ENCODE results near the gene RPL13.

Gene RPL13

DNA sequence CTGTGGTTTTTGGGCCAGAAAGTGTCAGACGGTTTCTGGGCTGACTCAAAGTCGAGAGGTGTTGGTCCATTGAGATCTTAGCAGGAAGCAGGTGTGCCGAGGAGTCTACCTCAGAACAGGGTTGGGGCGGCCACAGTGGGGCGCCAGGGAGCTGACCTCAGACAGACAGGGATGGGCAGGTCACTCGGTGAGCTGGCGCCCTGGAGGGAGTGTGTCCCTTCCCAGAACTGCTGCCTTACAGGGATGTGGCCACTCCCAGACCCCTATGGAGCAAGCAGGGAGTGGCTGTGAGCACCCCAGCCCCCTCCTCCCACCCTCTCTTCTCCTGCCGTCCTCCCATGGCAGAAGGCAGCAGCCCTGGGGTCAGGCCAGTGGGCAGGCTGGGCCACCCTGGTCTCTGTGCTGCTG, 39.0 kb downstream of the RPL13 start:
- no peak for DNase-seq

DNA sequence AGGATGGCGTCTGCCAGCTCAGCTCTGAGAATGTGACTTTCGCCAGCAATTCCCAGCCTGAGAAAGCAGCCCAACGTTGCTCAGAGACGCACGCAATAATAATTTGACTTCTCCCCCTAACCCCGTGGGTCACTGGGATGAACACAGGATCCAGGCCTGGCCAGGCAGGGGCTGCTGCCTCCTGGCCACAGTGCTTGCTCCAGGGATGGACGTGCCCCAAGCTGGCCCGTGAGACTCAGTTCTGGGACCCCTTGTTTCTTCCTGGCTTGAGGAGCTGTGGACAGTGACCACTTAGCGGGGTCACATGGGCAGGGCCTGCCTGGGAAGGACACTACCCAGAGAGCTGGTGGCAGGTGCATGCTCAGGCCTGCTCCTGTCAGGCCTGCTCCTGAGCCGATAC, 39.4 kb downstream of the RPL13 start:
- no peak for DNase-seq

DNA sequence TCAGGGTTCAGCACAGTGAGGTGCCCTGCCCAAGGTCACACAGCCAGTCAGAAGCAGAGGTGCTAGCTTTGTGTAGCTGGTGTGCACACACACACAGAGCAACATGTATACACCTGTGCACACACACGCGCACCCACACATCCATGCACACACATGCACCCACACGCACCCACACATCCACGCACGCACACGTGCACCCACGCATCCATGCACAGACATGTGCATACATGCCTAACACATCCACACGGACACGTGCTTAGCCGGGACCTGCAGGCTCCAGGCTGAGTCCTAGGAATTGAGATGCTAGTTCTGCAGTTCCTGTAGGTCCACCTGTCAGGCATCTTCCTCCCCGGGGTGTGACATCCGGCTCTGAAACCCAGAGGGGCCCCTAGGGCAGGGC, 39.9 kb downstream of the RPL13 start:
- no peak for DNase-seq

DNA sequence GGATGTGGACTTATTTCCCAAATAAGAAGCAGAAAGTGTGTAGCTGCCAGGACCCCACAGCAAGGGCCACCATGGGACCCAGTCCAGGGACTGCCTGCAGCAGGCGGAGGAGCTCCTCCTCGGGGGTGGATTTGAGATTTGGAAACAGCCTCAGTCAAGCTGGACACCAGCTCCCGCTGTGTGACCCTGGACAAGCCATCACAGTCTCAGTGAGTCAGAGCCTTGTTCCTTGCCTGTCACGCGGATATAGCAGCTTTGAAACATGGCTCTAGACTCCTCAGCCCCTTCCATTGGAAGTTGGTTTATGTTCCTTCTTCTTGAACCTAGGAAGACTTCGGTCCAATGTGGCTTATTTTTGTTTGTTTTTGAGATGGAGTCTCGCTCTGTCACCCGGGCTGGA, 40.5 kb downstream of the RPL13 start:
- peak; percentile 25 for DNase-seq

DNA sequence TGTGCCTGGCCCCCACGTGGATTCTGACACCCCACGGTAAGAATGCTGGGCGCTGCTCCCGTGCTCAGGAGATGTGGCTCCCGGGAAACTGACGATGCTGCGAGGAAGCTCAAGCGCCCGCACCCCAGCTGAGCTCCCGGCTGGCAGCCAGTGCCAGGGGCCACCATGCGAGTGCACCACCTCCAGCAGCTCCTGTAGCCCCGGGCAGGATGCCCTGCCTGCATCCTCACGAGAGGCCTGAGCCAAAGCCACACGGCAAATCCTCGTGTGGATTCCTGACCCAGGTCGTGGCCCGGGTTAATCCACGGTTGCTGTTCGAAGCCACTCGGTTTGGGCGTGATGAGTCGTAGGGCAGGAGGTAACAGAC, 41.4 kb downstream of the RPL13 start:
- no peak for DNase-seq

DNA sequence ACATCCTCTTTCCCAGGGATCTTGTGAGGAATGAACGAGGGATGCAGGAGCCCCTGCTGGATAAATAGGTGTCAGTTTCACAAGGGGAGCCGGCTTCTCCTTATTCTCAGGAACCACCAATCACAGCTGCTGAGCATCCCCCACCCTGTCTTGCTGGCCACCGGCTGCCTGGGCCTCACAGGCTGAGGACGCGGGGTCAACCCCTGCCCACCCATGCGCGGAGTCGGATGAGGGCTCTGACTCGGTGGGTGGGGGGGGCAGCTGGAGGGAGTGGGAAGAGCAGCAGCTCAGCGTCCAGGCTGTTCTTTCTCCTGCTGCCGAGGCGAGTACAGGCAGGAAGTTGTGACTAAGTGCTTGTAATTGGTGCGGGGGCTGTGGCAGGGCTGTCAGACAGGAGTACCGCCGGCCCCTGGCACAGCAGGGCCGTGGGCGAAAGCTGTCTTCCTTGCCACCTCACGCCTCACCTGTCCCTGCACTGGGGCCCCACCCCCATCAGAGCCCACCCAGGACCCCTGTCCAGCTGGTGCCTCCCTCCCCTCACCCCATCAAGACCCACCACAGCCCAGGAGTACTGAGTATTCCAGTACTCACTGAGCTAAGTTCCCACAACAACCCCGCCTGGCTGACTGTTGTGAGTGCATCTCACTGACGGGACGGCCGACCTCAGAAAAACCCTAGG, 41.9 kb downstream of the RPL13 start:
- peak; percentile 83 for DNase-seq

DNA sequence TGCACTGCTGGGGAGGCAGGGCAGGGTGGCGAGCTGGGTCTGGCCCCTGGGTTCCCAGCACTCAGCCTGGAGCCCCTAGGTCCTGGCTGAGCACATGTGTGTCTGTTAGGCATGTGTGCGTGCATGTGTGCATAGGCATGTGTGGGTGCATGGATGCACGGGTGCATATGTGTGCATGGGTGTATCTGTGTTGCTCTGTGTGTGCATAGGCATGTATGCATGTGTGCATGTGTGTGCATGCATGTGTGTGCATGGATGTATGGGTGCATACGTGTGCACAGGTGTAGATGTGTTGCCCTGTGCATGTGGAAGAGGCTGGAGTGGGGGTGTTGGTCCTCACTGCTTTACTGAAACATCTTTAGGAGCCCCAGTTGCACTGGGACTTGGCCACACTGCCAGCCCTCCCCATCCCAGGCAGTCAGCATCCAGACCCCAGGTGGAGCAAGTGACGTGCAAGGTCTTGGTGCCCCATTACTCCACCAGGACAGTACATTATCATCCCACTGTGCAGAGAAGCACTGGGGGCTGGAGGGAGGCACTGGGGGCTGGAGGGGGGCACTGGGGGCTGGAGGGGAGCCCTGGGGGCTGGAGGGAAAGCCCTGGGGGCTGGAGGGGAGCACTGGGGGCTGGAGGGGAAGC, 42.6 kb downstream of the RPL13 start:
- no peak for DNase-seq

DNA sequence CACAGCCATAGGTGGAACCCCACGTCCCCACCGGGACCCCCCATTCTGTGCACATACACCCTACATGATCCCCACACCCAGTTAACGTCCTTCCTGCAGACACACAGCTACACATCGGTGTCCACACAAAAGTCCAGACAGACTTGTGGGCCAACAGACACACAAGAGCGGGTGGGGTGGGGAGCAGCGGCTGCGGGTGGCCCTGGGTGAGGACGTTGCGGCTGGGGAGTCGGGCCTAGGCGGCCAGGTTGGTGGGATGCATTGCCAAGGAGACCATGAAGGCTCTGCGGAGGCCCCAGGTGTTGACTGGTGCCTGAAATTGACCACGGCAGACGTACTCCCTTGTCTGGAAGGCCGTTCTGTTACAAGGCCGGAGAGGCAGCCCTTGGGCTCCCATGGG, 44.3 kb downstream of the RPL13 start:
- no peak for DNase-seq

DNA sequence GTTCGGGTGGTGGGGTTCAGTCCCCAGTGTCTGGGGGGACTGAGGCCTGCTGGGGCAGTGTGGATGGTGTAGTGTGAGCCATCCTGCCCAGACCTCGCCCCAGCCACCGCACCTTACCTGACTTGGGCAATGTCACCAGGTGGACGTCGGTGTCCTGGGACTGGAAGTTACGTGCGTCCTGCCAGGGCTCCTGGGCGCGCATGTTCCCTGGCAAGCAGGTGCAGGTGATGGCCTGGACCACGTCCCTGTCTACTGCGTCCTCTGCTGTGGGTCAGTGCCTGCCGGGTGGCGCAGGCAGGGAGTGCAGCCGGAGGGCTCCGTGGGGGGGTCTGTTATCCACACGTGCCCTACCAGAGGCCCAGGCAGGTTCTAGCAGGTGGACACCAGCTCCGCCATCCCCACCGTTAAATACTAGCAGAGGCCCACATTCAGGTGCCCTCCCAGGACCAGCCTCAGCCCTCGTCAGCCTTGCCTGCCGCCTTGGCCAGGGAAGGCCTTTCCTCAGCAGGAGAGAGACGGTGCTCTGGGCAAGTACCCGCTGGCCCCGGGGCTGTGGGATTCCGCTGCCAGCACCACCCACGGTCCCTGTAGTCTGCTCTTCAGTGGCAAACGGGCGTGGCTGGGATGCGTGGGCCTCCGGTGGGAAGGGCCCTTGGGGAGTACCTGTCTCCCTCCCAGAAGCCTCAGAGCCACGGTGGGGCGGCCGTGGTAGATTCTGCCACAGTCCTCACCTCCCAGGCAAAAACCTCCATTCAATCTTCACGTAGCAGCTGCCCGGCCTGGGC, 44.9 kb downstream of the RPL13 start:
- DNase-seq, result no peak

DNA sequence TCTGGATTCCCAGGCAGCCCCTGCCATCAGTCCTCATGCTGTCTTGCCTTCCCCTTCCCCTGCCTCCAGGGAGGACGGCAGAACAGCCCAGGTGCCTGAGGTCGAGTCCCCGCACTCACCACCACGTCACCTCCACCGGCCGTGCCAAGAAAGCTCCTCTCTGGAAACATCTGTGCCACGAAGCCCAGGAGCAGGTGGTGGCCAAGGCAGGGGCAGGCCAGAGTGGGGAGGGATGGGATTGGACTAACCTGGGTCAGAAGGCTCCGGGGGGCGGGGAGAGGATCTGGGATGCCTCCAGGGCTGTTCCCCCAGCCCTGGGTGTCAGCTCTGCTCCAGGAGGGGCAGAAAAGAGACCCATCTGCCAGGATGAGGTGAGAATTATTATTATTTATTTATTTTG, 45.5 kb downstream of the RPL13 start:
- no peak for DNase-seq

DNA sequence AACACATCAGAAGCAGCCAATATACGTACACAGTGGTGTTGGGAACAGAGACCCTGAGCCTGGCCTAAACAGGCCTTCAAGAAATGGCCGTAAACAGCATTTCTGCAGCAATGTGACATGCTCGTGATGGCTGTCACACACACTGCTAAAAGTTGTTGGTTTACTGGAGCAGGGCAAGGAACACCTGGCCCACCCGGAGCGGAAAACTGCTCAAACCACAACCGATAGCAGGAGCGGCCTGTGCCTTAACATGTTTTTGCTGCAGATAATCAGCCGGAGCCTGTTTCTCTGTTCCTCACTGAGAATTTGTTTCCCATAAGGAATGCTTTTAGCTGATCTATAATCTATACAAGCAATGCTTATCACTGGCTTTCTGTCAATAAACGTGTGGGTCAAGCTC, 47.0 kb downstream of the RPL13 start:
- no peak for DNase-seq

DNA sequence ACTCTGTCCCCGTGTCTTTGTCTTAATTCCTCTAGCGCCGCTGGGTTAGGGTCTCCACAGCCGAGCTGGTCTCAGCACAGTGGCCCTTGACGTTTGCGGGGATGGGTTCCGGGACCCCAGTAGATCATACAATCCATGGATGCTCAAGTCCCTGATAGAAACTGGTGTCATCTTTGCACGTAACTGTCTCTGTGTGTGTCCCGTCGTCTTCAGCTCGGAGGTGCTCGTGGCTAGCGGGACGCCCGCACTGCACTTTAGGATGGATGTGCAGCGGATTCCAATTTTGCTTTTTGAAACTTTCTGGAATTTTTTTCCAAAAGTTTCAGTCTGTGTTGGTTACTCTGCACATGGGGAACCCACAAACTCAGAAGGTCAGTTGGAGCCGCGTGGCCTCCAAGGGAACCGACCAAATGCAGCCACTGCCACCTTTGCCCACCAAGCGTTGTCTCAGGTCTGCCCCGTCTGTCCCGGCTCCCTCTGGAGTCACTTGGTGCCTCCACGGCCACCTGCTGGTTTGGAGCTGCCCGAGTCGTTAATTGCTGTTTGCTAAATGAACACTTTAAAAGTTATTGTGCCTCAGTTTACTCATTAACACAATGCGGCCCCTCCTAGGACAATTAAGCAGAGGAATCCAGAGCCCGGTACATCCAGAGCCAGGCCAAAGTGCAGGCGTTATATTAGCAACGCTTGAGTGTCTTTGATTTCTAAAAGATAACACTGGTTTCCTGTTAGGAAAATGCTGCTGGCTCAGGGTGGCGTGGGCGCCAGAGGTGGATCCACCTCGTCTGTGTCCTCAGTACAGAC, 47.7 kb downstream of the RPL13 start:
- DNase-seq, result no peak

DNA sequence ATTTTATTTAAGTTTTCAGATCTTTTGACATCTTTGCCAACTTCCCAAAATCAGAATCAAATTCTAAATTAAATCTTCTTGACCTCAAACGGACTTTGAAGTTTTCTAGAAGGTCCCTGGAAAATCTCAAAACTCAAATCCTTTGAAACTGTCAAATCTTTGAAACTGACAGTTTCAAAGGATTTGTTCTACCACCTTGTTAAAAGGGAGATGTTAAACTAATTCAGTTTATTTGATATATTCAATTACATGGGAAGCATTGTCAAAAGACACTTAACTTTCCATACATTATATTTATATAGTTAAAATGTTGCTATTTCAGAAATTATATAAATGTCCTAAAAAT, 49.6 kb downstream of the RPL13 start:
- DNase-seq, result no peak

DNA sequence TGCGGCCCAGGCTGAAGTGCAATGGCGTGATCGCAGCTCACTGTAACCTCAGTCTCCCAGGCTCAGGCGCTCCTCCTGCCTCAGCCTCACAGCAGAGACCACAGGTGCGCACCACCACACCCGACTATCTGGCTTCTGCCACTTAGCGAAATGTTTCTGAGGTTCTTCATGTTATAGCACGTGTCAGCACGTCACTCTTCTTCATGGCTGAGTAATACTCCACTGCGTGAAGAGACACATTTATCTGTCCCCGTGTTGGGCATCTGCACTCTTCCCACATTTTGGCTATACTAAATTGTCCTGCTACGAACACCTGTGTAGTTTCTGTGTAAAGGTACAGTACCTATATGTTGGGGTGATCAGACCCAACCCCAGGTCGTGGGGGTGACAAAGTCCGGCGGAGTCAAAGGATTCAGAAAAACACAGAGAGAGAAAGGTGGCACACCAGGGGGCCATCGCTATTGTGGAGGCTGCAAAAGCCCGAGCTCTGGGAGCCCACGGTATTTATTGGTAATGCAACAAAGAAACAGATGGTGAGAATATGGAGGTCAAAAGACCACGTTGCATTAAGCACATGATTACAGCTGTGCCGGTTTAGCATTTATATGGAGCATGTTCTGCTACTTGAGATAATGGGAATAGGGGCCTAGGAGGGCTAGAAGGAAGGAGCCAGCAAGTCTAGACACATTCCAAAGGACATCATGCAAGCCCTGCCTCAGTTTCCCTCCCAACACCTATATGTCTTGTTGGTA, 52.1 kb downstream of the RPL13 start:
- no peak for DNase-seq

DNA sequence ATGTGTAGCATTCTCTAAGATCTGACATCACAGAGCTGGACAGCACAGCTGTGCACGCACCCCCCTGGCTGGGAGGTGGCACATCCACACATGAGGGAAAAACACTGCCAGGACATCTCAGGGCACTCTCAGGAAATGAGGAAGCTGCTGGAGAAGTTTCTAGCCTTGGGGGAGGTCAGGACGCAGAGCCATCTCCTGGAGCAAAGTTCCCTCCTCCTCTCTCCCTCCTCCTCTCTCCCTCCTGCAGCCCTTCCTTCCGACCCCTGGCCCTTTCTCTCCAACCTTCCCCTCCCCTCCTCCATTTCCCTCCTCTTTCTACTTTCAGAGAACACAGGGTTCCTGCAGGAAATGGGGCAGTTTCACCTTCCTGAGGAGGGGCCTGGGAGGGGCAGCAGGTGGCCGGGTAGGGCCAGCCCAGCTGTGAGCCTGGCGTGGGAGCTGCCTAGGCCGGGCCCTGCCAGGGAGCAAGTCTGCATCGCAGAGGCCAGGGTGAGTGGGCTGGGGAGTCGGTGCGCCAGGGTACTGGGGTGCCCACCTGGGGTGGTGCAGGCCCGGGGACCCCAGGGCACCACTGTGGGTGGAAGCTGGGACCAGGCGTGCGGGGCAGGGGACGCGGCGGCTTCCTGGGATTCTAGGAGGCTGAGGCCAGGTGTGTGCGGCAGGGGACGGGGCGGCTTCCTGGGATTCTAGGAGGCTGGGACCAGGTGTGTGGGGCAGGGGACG, 52.9 kb downstream of the RPL13 start, which contains the start of gene DPEP1:
Gene DPEP1, plus strand, starts transcription at position 412 of the 723 bp plus-strand sequence. CDS start 16,769 bp downstream, outside the sequence.
- no peak for DNase-seq

DNA sequence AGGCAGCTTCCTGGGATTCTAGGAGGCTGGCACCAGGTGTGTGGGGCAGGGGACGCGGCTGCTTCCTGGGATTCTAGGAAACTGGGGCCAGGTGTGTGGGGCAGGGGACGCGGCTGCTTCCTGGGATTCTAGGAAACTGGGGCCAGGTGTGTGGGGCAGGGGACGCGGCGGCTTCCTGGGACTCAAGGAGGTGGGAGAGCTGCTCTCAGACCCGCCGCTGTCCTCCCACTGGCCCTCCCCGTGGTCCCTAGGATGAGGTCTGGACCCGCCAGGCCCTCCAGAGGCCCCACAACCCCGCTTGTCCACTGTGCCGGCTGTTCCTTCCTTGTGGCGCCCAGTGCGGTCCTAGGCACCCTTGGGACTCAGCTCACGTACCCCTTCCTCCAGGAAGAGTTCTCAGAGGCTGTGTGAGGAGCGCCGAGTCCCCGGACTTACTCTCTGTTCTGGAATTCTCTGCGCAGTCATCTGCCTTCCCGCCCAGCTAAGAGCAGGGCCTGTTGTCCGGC, 53.5 kb downstream of the RPL13 start:
- DNase-seq, result no peak

Measured in fibroblast of skin of back (primary cell).